Fibroblast of the aortic adventitia (primary cell): ENCODE data around the gene DCAF7. TPM values are rescaled to one million over a fixed set of nuclear protein-coding genes. Genes with fewer than 3 reads are reported as not detected.

Experiments used
- DNase-seq: peaks from one replicate; pipeline ENCODE4 v3.0.0-alpha.2; 2010; ENCODE audit warnings: low read depth
- H3K4me3 ChIP-seq: 2 replicates; pipeline ENCODE4 v1.5.1; 2011; ENCODE audit warnings: low read depth, mild to moderate bottlenecking, control low read depth, low read length, moderate library complexity
- total RNA-seq: library from RNA; depleted of rRNA; stranded (reverse); fragments of >200 nt; gene quantifications from 2 replicates; pipeline ENCODE4 v1.2.3, GENCODE V29; 2012; ENCODE audit warnings: low replicate concordance
- TF ChIP-seq, protein P1 (sequence below): IDR thresholded peaks from 2 replicates; pipeline ENCODE4 v1.5.1; 2011; ENCODE audit warnings: mild to moderate bottlenecking, low read length, control low read depth, inconsistent platforms; ENCODE audit not compliant: insufficient read depth

Gene DCAF7
- total RNA-seq, 1 donor, result 31.5 TPM

- H3K4me3 ChIP-seq, result no peak overlapping the region
- no peak for DNase-seq
- TF ChIP-seq, protein P1, sequence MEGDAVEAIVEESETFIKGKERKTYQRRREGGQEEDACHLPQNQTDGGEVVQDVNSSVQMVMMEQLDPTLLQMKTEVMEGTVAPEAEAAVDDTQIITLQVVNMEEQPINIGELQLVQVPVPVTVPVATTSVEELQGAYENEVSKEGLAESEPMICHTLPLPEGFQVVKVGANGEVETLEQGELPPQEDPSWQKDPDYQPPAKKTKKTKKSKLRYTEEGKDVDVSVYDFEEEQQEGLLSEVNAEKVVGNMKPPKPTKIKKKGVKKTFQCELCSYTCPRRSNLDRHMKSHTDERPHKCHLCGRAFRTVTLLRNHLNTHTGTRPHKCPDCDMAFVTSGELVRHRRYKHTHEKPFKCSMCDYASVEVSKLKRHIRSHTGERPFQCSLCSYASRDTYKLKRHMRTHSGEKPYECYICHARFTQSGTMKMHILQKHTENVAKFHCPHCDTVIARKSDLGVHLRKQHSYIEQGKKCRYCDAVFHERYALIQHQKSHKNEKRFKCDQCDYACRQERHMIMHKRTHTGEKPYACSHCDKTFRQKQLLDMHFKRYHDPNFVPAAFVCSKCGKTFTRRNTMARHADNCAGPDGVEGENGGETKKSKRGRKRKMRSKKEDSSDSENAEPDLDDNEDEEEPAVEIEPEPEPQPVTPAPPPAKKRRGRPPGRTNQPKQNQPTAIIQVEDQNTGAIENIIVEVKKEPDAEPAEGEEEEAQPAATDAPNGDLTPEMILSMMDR, result no peak
These were observed 19.0 kb upstream of the DCAF7 start for GRCh38 chr17:63531022-63531965.

- TF ChIP-seq, protein P1, result no peak
- no peak for DNase-seq
- no peak overlapping the region for H3K4me3 ChIP-seq
These were observed 16.7 kb upstream of the DCAF7 start for GRCh38 chr17:63533433-63534077.

- no peak overlapping the region for H3K4me3 ChIP-seq
- TF ChIP-seq, protein P1, result no peak
- no peak for DNase-seq
These were observed 16.2 kb upstream of the DCAF7 start for GRCh38 chr17:63534078-63534570.

DNA sequence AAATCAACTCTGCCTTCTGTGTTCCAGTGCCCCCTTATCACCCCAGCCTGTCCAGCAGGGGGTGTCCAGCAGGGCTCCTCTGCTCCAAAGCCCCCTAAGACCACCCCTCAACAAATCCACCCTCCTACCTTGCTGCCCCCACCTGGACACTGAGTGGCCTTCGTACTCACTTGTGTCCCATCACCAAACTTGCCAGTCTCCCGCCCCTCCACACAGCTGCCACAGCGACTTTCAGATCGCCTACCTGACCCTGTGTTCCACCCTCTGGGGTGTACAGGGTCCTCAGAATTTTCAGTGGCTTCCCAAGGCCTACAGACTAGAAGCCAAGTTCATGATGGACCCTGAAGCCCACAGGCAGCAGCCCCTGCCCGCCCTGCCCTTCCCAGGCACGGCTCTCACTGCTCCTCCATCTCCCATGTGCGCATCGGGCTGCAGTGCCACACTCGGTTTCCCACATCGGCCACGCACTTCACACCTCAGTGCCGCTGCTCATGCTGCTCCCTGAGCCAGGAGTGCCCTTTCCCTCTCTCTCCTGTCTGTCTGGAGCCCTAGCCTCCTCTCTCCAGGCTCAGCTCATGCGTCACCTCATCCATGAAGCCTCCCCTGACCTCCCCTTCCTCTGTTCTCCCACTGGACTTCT lies 15.3 kb upstream of the DCAF7 start:
- no peak for DNase-seq
- H3K4me3 ChIP-seq, result no peak overlapping the region
- TF ChIP-seq, protein P1, result no peak

DNA sequence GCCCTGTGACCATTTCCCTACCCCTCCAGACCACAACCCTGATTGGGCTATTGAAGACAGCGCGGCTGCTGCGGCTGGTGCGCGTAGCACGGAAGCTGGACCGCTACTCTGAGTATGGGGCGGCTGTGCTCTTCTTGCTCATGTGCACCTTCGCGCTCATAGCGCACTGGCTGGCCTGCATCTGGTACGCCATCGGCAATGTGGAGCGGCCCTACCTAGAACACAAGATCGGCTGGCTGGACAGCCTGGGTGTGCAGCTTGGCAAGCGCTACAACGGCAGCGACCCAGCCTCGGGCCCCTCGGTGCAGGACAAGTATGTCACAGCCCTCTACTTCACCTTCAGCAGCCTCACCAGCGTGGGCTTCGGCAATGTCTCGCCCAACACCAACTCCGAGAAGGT lies 14.6 kb upstream of the DCAF7 start:
- H3K4me3 ChIP-seq, result no peak overlapping the region
- DNase-seq, result no peak
- TF ChIP-seq, protein P1, result no peak

DNA sequence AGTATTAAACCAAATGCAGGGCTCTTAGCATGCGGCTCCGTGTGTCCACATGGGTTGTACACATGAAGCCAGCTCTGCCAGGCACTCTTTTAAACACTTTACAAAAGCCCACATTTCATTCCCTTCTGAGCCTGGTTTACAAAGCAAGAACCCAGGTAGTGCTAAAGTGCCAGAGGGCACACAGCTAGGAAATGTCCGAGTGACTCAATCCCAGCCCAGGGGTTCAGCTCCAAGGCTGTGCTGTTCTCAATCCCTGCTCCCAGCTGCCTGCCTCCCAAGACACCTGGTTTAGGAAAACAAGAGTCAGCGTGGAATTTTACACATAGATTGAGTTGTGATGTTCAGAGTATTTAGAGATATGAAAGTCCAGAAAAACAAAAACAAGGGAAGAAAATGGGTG lies 13.3 kb upstream of the DCAF7 start:
- no peak overlapping the region for H3K4me3 ChIP-seq
- TF ChIP-seq, protein P1, result no peak
- DNase-seq, result no peak
